H1 (cell line): ENCODE results near the gene SRRT. TPM values are rescaled to one million over a fixed set of nuclear protein-coding genes. Genes with fewer than 3 reads are reported as not detected.

Source experiments
- CTCF ChIA-PET: fragments of 300-600 bp; sonication (Branson Sonifier 250); formaldehyde crosslinking; loops from one replicate; lab custom pipeline; 2021; ENCODE audit not compliant: partially characterized antibody; lab: Charles Lee
- POLR2A ChIA-PET: fragments of 300-600 bp; sonication (Branson Sonifier 250); formaldehyde crosslinking; loops from one replicate; lab custom pipeline; 2021; ENCODE audit warnings: inconsistent platforms; ENCODE audit not compliant: partially characterized antibody; lab: Charles Lee
- DNase-seq, 2 experiments: peaks; one replicate each; pipeline versions ENCODE4 v3.0.0 to v3.0.0-alpha.2; 2010 to 2022; ENCODE audit warnings: low spot score in 2 of 2, low read depth in 1 of 2, mixed read lengths in 1 of 2
- FAIRE-seq: peaks from 2 replicates; lab custom pipeline; 2011; peaks lifted over from hg19 to GRCh38; lab: Jason Lieb, UNC
- H2AFZ ChIP-seq: 2 replicates; pipeline ENCODE4 v1.8.1; 2012; ENCODE audit warnings: low read length, inconsistent platforms
- H2AK5ac ChIP-seq: 2 replicates; pipeline ENCODE4 v1.6.1; 2013; ENCODE audit warnings: low read depth, low read length
- H2BK120ac ChIP-seq: replicated peaks from 2 replicates; pipeline ENCODE3; 2013; ENCODE audit warnings: low read depth, low read length, inconsistent platforms
- H2BK12ac ChIP-seq: 2 replicates; pipeline ENCODE4 v1.6.1; 2013; ENCODE audit warnings: low read depth, low read length
- H2BK15ac ChIP-seq: 2 replicates; pipeline ENCODE4 v1.6.1; 2013; ENCODE audit warnings: low read length
- H2BK20ac ChIP-seq: 2 replicates; pipeline ENCODE4 v1.6.1; 2013; ENCODE audit warnings: low read length
- H2BK5ac ChIP-seq: 2 replicates; pipeline ENCODE4 v1.6.1; 2013; ENCODE audit warnings: low read depth, low read length
- H3K14ac ChIP-seq: 2 replicates; pipeline ENCODE4 v1.6.1; 2013; ENCODE audit warnings: inconsistent platforms; ENCODE audit not compliant: insufficient read length
- H3K18ac ChIP-seq: 2 replicates; pipeline ENCODE4 v1.6.1; 2013; ENCODE audit warnings: low read length; ENCODE audit errors: extremely low read depth
- H3K23ac ChIP-seq: 2 replicates; pipeline ENCODE4 v1.6.1; 2013; ENCODE audit warnings: inconsistent platforms; ENCODE audit not compliant: insufficient read length
- H3K23me2 ChIP-seq: 2 replicates; pipeline ENCODE4 v1.6.1; 2013; ENCODE audit warnings: low read depth, low read length
- H3K27ac ChIP-seq: 2 replicates; pipeline ENCODE4 v1.6.1; 2011; ENCODE audit warnings: low read depth, low read length, inconsistent platforms
- H3K27me3 ChIP-seq, 4 experiments: replicated peaks in 1 of 4; 1 replicate in 1 of 4; 2 replicates in 3 of 4; pipeline versions ENCODE4 v1.6.1 to v1.8.1; 2011 to 2013; ENCODE audit warnings: low read length in 3 of 4, mild to moderate bottlenecking in 3 of 4, inconsistent platforms in 2 of 4, mixed read lengths in 2 of 4, moderate library complexity in 1 of 4; ENCODE audit not compliant: control insufficient read depth in 3 of 4, insufficient read depth in 3 of 4; ENCODE audit errors: extremely low read depth in 1 of 4
- H3K36me3 ChIP-seq, 4 experiments: 2 replicates each; pipeline versions ENCODE4 v1.6.1 to v1.8.1; 2011 to 2013; ENCODE audit warnings: mild to moderate bottlenecking in 4 of 4, low read length in 3 of 4, moderate library complexity in 2 of 4, control low read depth in 1 of 4, inconsistent platforms in 1 of 4; ENCODE audit not compliant: insufficient read depth in 4 of 4, control insufficient read depth in 2 of 4
- H3K4ac ChIP-seq: replicated peaks from 2 replicates; pipeline ENCODE3; 2013; ENCODE audit warnings: low read length, low read depth, mixed read lengths, inconsistent platforms; ENCODE audit not compliant: insufficient read length
- H3K4me1 ChIP-seq, 4 experiments: replicated peaks in 1 of 4; 1 replicate in 1 of 4; 2 replicates in 3 of 4; pipeline versions ENCODE4 v1.6.1 to v1.8.1; 2011 to 2013; ENCODE audit warnings: low read length in 3 of 4, inconsistent platforms in 2 of 4, mixed read lengths in 1 of 4; ENCODE audit not compliant: insufficient read depth in 4 of 4, control insufficient read depth in 3 of 4
- H3K4me2 ChIP-seq, 2 experiments: 2 replicates each; pipeline versions ENCODE4 v1.6.1 to v1.8.1; 2011 to 2013; ENCODE audit warnings: low read depth in 2 of 2, low read length in 2 of 2, control low read depth in 1 of 2, inconsistent platforms in 1 of 2, mild to moderate bottlenecking in 1 of 2; ENCODE audit not compliant: insufficient read depth in 1 of 2
- H3K4me3 ChIP-seq, 4 experiments: fragments of 200-600, 300-600 bp in 1 of 4; sonication (generic), shearing (Covaris generic), sonication (Bioruptor Twin) in 1 of 4; 2 replicates each; pipeline versions ENCODE4 v1.5.1 to v1.8.1; 2011 to 2016; ENCODE audit warnings: low read length in 4 of 4, low read depth in 3 of 4, control low read depth in 2 of 4, inconsistent platforms in 2 of 4, mild to moderate bottlenecking in 2 of 4, mixed read lengths in 1 of 4, moderate library complexity in 1 of 4; ENCODE audit not compliant: insufficient read depth in 2 of 4; ENCODE audit errors: extremely low read depth in 1 of 4
- H3K56ac ChIP-seq: replicated peaks from 2 replicates; pipeline ENCODE3; 2013; ENCODE audit warnings: low read depth, mild to moderate bottlenecking, mixed read lengths, low read length, inconsistent platforms; ENCODE audit not compliant: insufficient read length
- H3K79me1 ChIP-seq: 2 replicates; pipeline ENCODE4 v1.6.1; 2013; ENCODE audit warnings: low read depth, low read length, control low read depth
- H3K79me2 ChIP-seq, 2 experiments: 2 replicates each; pipeline versions ENCODE4 v1.6.1 to v1.8.1; 2012 to 2013; ENCODE audit warnings: low read length in 2 of 2, mild to moderate bottlenecking in 2 of 2, inconsistent platforms in 1 of 2; ENCODE audit not compliant: insufficient read depth in 2 of 2, control insufficient read depth in 1 of 2
- H3K9ac ChIP-seq, 4 experiments: replicated peaks in 1 of 4; 1 replicate in 1 of 4; 2 replicates in 3 of 4; pipeline versions ENCODE4 v1.6.1 to v1.8.1; 2011 to 2013; ENCODE audit warnings: low read depth in 3 of 4, low read length in 3 of 4, control low read depth in 2 of 4, mild to moderate bottlenecking in 2 of 4, moderate library complexity in 2 of 4, inconsistent platforms in 1 of 4; ENCODE audit errors: extremely low read depth in 1 of 4
- H3K9me3 ChIP-seq, 2 experiments: 2 replicates each; pipeline versions ENCODE4 v1.6.1 to v1.8.1; 2012 to 2013; ENCODE audit warnings: mild to moderate bottlenecking in 2 of 2, moderate library complexity in 2 of 2, control low read depth in 1 of 2, inconsistent platforms in 1 of 2, low read depth in 1 of 2, low read length in 1 of 2, mixed read lengths in 1 of 2; ENCODE audit not compliant: insufficient read depth in 2 of 2
- H4K20me1 ChIP-seq, 2 experiments: replicated peaks in 1 of 2; 2 replicates each; pipeline versions ENCODE3 to v1.8.1; 2011 to 2013; ENCODE audit warnings: inconsistent platforms in 2 of 2, low read length in 2 of 2, mild to moderate bottlenecking in 1 of 2; ENCODE audit not compliant: insufficient read depth in 2 of 2, control insufficient read depth in 1 of 2
- H4K5ac ChIP-seq: 2 replicates; pipeline ENCODE4 v1.6.1; 2013; ENCODE audit warnings: low read length, low read depth, mixed read lengths, inconsistent platforms; ENCODE audit not compliant: insufficient read length
- H4K8ac ChIP-seq: 2 replicates; pipeline ENCODE4 v1.8.0; 2013; ENCODE audit warnings: mild to moderate bottlenecking, moderate library complexity, low read length, inconsistent platforms; ENCODE audit not compliant: insufficient read depth; ENCODE audit errors: extremely low read depth
- H4K91ac ChIP-seq: replicated peaks from 2 replicates; pipeline ENCODE3; 2013; ENCODE audit warnings: low read length, mixed read lengths, inconsistent platforms; ENCODE audit not compliant: insufficient read length
- ATF2 ChIP-seq: IDR thresholded peaks from 2 replicates; pipeline ENCODE4 v1.6.1; 2012; ENCODE audit warnings: low read length, inconsistent platforms
- CBX8 ChIP-seq: fragments of 300-800, 300-1000 bp; sonication (generic); IDR thresholded peaks from 2 replicates; pipeline ENCODE4 v1.7.1; 2016; ENCODE audit warnings: low read depth, low read length, borderline replicate concordance
- CHD2 ChIP-seq: IDR thresholded peaks from 2 replicates; pipeline ENCODE4 v1.6.1; 2012; ENCODE audit warnings: low read length, improper control_type of control experiment
- EGR1 ChIP-seq: IDR thresholded peaks from 2 replicates; pipeline ENCODE4 v1.6.1; 2011; ENCODE audit warnings: low read depth, low read length, borderline replicate concordance
- GABPA ChIP-seq: IDR thresholded peaks from 2 replicates; pipeline ENCODE4 v1.6.1; 2011; ENCODE audit warnings: mild to moderate bottlenecking, low read length, moderate library complexity, borderline replicate concordance; ENCODE audit not compliant: insufficient read depth
- HDAC2 ChIP-seq, 2 experiments: fragments of 300-600 bp in 1 of 2; sonication (generic) in 1 of 2; IDR thresholded peaks; 2 replicates each; pipeline ENCODE4 v1.6.1; 2011 to 2012; ENCODE audit warnings: low read depth in 2 of 2, low read length in 2 of 2, mild to moderate bottlenecking in 2 of 2, moderate library complexity in 2 of 2, borderline replicate concordance in 1 of 2, inconsistent platforms in 1 of 2
- KDM1A ChIP-seq: fragments of 200-600, 300-600 bp; sonication (generic); IDR thresholded peaks from 2 replicates; pipeline ENCODE4 v1.7.1; 2016; ENCODE audit warnings: mild to moderate bottlenecking, low read length, borderline replicate concordance
- PHF8 ChIP-seq: fragments of 200-600 bp; sonication (generic); conservative IDR thresholded peaks from 2 replicates; pipeline ENCODE4 v1.7.1; 2012; ENCODE audit warnings: low read depth, mild to moderate bottlenecking, inconsistent platforms, low read length, moderate library complexity
- POLR2A ChIP-seq, 2 experiments: IDR thresholded peaks; 1 replicate in 1 of 2; 2 replicates in 1 of 2; pipeline ENCODE4 v1.6.1; 2011; ENCODE audit warnings: low read depth in 2 of 2, low read length in 2 of 2, mild to moderate bottlenecking in 2 of 2; ENCODE audit errors: control extremely low read depth in 1 of 2
- SIRT6 ChIP-seq: IDR thresholded peaks from one replicate; pipeline ENCODE4 v1.7.1; 2012; ENCODE audit warnings: low read length, inconsistent platforms
- SUZ12 ChIP-seq: fragments of 200-600 bp; sonication (generic); IDR thresholded peaks from 2 replicates; pipeline ENCODE4 v1.6.1; 2012; ENCODE audit warnings: mild to moderate bottlenecking, inconsistent platforms, low read length, moderate library complexity, mixed read lengths
- TAF1 ChIP-seq: IDR thresholded peaks from 2 replicates; pipeline ENCODE4 v1.6.1; 2011; ENCODE audit warnings: mild to moderate bottlenecking, low read depth, low read length
- WGBS, 2 experiments: shearing (Covaris generic) in 1 of 2; methylation state at CpG; one replicate each; pipeline versions ENCODE4 v1.1.6 to v1.1.7; 2013 to 2015; ENCODE audit warnings: low lambda C conversion rate in 2 of 2, mixed read lengths in 2 of 2, inconsistent platforms in 1 of 2, low coverage in 1 of 2, missing lambda C conversion rate in 1 of 2; ENCODE audit not compliant: insufficient replicate concordance in 2 of 2, insufficient coverage in 1 of 2, insufficient read length in 1 of 2; ENCODE audit errors: extremely low coverage in 1 of 2, missing lambda C conversion rate in 1 of 2; 5-methylcytosine and 5-hydroxymethylcytosine counted together
- polyA plus RNA-seq, 7 experiments: library from polyadenylated mRNA; depleted of rRNA in 3 of 7; stranded (reverse) in 5 of 7; unstranded in 2 of 7; fragments of >200 nt in 5 of 7; fragments of 200-250 nt in 2 of 7; gene quantifications; 1 replicate in 5 of 7; 2 replicates in 1 of 7; 4 replicates in 1 of 7; pipeline versions ENCODE4 v1.2.1 to v1.2.3, GENCODE V29; 2011 to 2013; ENCODE audit warnings: missing spikeins in 2 of 7, mixed read lengths in 2 of 7
- total RNA-seq: library from RNA; stranded (reverse); fragmentation: NEBNext Ultra II Directional; extraction: Animal tissue kit (Norgen Biotek cat#: 25700); gene quantifications from 2 replicates; pipeline ENCODE4 v1.2.1, GENCODE V29; 2021

Gene SRRT
- total and polyA plus RNA-seq, 2 of the 8 experiments (the other 6 are each of a cell fraction or from before 2014, with no cell fraction given): 66.7 to 237 TPM

GRCh38 chr7:100847360-100847759 lies 27.5 kb upstream of the SRRT start:
- Histone ChIP-seq H3K14ac (no peak overlapping the region), H3K23me2 (no peaks in the 10 kb centered on the region), H3K18ac (no peak overlapping the region), H3K79me2 (no peaks in the 10 kb centered on the region), H3K79me1 (no peaks in the 10 kb centered on the region), H3K4me2 (no peak overlapping the region), H2BK5ac (no peak overlapping the region), H3K4ac (no peak overlapping the region), H4K20me1 (no peaks in the 10 kb centered on the region), H4K8ac (no peak overlapping the region), H2AFZ (no peak overlapping the region), H3K56ac (no peak overlapping the region), H4K5ac (no peak overlapping the region), H3K36me3 (no peaks in the 10 kb centered on the region), H3K23ac (no peak overlapping the region), H3K9me3 (no peaks in the 10 kb centered on the region), H2AK5ac (no peak overlapping the region), H3K9ac (no peak overlapping the region), H4K91ac (no peak overlapping the region), H3K27ac (no peak overlapping the region), H3K4me3 (no peak overlapping the region), H2BK120ac (no peak overlapping the region), H3K4me1 (no peaks in the 10 kb centered on the region; a peak in 1 of 7 replicates), H2BK12ac (no peak overlapping the region), H2BK15ac (no peak overlapping the region), H2BK20ac (no peak overlapping the region), H3K27me3 (no peaks in the 10 kb centered on the region)
- no peak for DNase-seq
- no peak for FAIRE-seq
- POLR2A ChIA-PET: interaction anchor here (2.1 kb wide), 1 partner anchor 20 kb away, joined by 7 read pairs; the partner anchor contains the start of gene EPHB4
- no peak for TF ChIP-seq GABPA
- TF ChIP-seq CBX8: no peak
- no peak for TF ChIP-seq CHD2
- TF ChIP-seq SIRT6: no peak
- TF ChIP-seq ATF2: no peak
- TF ChIP-seq PHF8: no peak
- TF ChIP-seq TAF1: no peak
- TF ChIP-seq SUZ12: no peak
- no peak for TF ChIP-seq EGR1
- no peak for TF ChIP-seq POLR2A (IDR thresholded peaks at IDR 0.05; ENCODE audit: control extremely low read depth in 1 of 2, low read depth in 2 of 2, low read length in 2 of 2)
- TF ChIP-seq KDM1A: no peak
- TF ChIP-seq HDAC2 (IDR thresholded peaks at IDR 0.05; ENCODE audit: borderline replicate concordance in 1 of 2, low read depth in 2 of 2, low read length in 2 of 2): no peak
- CTCF ChIA-PET: interaction anchor here (0.5 to 13.9 kb wide), 4 partner anchors 8 to 90 kb away, joined by 3 to 215 read pairs (median 5); no protein-coding TSS in a partner anchor
- 97% methylated on average over 4 of the region's 4 CpGs; no CpG with 5 or more reads in 1 of the 2 experiments for WGBS, 2 experiments
